HEK293 (cell line): ENCODE data around the gene ZNF747.
A peak's percentile ranks its signal among the peaks of the same experiment; 100 is the strongest.

ENCODE experiments used
- GLIS2 ChIP-seq: fragments of 450-650 bp; formaldehyde crosslinking; IDR thresholded peaks from 2 replicates; pipeline ENCODE4 v1.5.1; 2016; ENCODE audit warnings: missing biosample characterization, missing genetic modification characterization
- HOXC10 ChIP-seq: sonication (generic); formaldehyde crosslinking; IDR thresholded peaks from 2 replicates; pipeline ENCODE4 v1.8.1; 2023; ENCODE audit warnings: mild to moderate bottlenecking, missing genetic modification reagents
- KLF7 ChIP-seq: fragments of 450-650 bp; formaldehyde crosslinking; IDR thresholded peaks from 2 replicates; pipeline ENCODE4 v1.5.1; 2016; ENCODE audit warnings: missing biosample characterization, missing genetic modification characterization, borderline replicate concordance
- KLF8 ChIP-seq: fragments of 450-650 bp; formaldehyde crosslinking; IDR thresholded peaks from 2 replicates; pipeline ENCODE4 v1.5.1; 2016; ENCODE audit warnings: missing biosample characterization, missing genetic modification characterization
- REPIN1 ChIP-seq: fragments of 450-650 bp; formaldehyde crosslinking; IDR thresholded peaks from 2 replicates; pipeline ENCODE4 v1.5.1; 2017; ENCODE audit warnings: missing biosample characterization, missing genetic modification characterization, low read depth
- SCRT1 ChIP-seq: fragments of 450-650 bp; formaldehyde crosslinking; IDR thresholded peaks from 2 replicates; pipeline ENCODE4 v1.5.1; 2016; ENCODE audit warnings: missing biosample characterization, missing genetic modification characterization, borderline replicate concordance
- SP2 ChIP-seq: fragments of 450-650 bp; formaldehyde crosslinking; IDR thresholded peaks from 2 replicates; pipeline ENCODE4 v1.5.1; 2016; ENCODE audit warnings: missing biosample characterization, missing genetic modification characterization
- TRIM28 ChIP-seq: IDR thresholded peaks from 2 replicates; pipeline ENCODE4 v1.6.1; 2011; ENCODE audit warnings: low read length, control low read depth, borderline replicate concordance
- YY2 ChIP-seq: fragments of 450-650 bp; formaldehyde crosslinking; IDR thresholded peaks from 2 replicates; pipeline ENCODE4 v1.5.1; 2016; ENCODE audit warnings: missing biosample characterization, missing genetic modification characterization
- ZBTB17 ChIP-seq: fragments of 450-650 bp; formaldehyde crosslinking; IDR thresholded peaks from 2 replicates; pipeline ENCODE4 v1.5.1; 2016; ENCODE audit warnings: missing biosample characterization, missing genetic modification characterization
- ZBTB7A ChIP-seq: fragments of 450-650 bp; formaldehyde crosslinking; IDR thresholded peaks from 2 replicates; pipeline ENCODE4 v1.5.1; 2016; ENCODE audit warnings: low read depth, missing biosample characterization, missing genetic modification characterization
- ZEB2 ChIP-seq: fragments of 450-650 bp; formaldehyde crosslinking; IDR thresholded peaks from 2 replicates; pipeline ENCODE4 v1.5.1; 2016; ENCODE audit warnings: missing biosample characterization, missing genetic modification characterization
- ZNF16 ChIP-seq: fragments of 450-650 bp; formaldehyde crosslinking; IDR thresholded peaks from 2 replicates; pipeline ENCODE4 v1.5.1; 2016; ENCODE audit warnings: low read depth, missing biosample characterization, missing genetic modification characterization
- ZNF211 ChIP-seq: fragments of 450-650 bp; formaldehyde crosslinking; IDR thresholded peaks from 2 replicates; pipeline ENCODE4 v1.5.1; 2016; ENCODE audit warnings: low read depth, missing biosample characterization, missing genetic modification characterization
- ZNF221 ChIP-seq: fragments of 450-650 bp; formaldehyde crosslinking; IDR thresholded peaks from 2 replicates; pipeline ENCODE4 v1.5.1; 2017; ENCODE audit warnings: missing biosample characterization, missing genetic modification characterization, borderline replicate concordance
- ZNF24 ChIP-seq: fragments of 450-650 bp; formaldehyde crosslinking; IDR thresholded peaks from 2 replicates; pipeline ENCODE4 v1.5.1; 2016; ENCODE audit warnings: missing biosample characterization, missing genetic modification characterization
- ZNF366 ChIP-seq: fragments of 450-650 bp; formaldehyde crosslinking; conservative IDR thresholded peaks from 2 replicates; pipeline ENCODE4 v1.5.1; 2016; ENCODE audit warnings: missing biosample characterization, missing genetic modification characterization
- ZNF501 ChIP-seq: fragments of 450-650 bp; formaldehyde crosslinking; IDR thresholded peaks from 2 replicates; pipeline ENCODE4 v1.5.1; 2016; ENCODE audit warnings: missing biosample characterization, missing genetic modification characterization
- ZNF560 ChIP-seq: fragments of 450-650 bp; formaldehyde crosslinking; IDR thresholded peaks from 2 replicates; pipeline ENCODE4 v1.5.1; 2017; ENCODE audit warnings: missing biosample characterization, missing genetic modification characterization, borderline replicate concordance
- ZNF561 ChIP-seq: fragments of 450-650 bp; IDR thresholded peaks from 2 replicates; pipeline ENCODE4 v1.5.1; 2018; ENCODE audit warnings: missing biosample characterization, missing genetic modification characterization, borderline replicate concordance
- ZNF777 ChIP-seq: fragments of 450-650 bp; formaldehyde crosslinking; IDR thresholded peaks from 2 replicates; pipeline ENCODE4 v1.5.1; 2017; ENCODE audit warnings: missing biosample characterization, missing genetic modification characterization, borderline replicate concordance
- ZSCAN30 ChIP-seq: fragments of 450-650 bp; IDR thresholded peaks from 2 replicates; pipeline ENCODE4 v1.5.1; 2018; ENCODE audit warnings: missing biosample characterization, mild to moderate bottlenecking, missing genetic modification characterization, moderate library complexity
- TF ChIP-seq, protein P1 (sequence below): fragments of 450-650 bp; formaldehyde crosslinking; IDR thresholded peaks from 2 replicates; pipeline ENCODE4 v1.5.1; 2016; ENCODE audit warnings: missing biosample characterization, missing genetic modification characterization, low read depth
- TF ChIP-seq, protein P2 (sequence below): fragments of 450-650 bp; formaldehyde crosslinking; optimal IDR thresholded peaks from 2 replicates; pipeline ENCODE3; 2016; ENCODE audit warnings: missing biosample characterization, mild to moderate bottlenecking, missing genetic modification characterization
- TF ChIP-seq, protein P3 (sequence below): fragments of 450-650 bp; formaldehyde crosslinking; IDR thresholded peaks from 2 replicates; pipeline ENCODE4 v1.5.1; 2016; ENCODE audit warnings: missing biosample characterization, missing genetic modification characterization
- TF ChIP-seq, protein P4 (sequence below): fragments of 450-650 bp; formaldehyde crosslinking; conservative IDR thresholded peaks from 2 replicates; pipeline ENCODE4 v1.5.1; 2016; ENCODE audit warnings: low read depth, missing biosample characterization, missing genetic modification characterization

ZNF747 gene

DNA sequence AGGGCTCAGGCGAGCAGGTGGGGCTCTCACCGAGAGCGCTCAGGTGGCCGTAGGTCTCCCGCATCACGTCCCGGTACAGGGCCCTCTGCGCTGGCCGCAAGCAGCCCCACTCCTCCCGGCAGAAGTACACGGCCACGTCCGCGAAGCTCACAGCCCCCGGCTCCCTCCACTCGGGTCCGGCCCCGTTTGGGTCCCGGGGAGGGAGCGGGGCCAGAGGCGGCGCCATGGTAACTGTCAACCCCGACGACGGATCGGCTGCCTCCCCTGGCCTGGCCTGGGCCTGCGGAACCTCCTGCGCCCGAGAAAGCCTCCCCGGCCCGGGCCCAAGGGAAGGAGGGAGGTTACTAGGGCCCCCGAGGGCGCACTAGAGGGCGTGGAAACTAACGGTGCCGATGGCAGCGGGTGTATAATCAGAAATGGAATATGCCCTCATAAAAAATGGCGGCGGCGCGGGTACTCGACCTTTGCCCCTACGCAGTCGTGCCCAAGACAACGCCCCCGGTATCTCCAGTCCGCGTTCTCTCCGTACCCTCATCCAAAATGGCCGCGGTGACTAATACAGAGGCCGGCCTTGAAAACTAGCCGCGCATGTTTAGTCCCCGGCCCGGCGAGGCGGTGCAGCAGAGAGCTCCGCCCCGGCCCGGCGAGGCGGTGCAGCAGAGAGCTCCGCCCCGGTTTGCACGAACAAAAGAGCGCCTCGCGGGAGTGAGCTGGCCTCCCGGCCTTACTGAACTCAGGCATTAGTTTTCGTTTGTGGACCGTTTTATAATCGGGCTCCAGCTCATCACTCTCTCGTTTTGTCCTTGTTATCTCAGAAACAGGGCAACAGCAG is 23.5 kb upstream of the ZNF747 start, which contains the start of gene ZNF764 (continued):
- TF ChIP-seq ZNF211 (tag by site-specific recombination) = no peak
- peak; percentile 89 for TF ChIP-seq ZNF561 (tag by site-specific recombination)
- peak; percentile 82 for TF ChIP-seq TRIM28
- TF ChIP-seq REPIN1 (tag by site-specific recombination) = peak; percentile 50; the same call in 1 of the 2 replicates
- TF ChIP-seq HOXC10 (CRISPR knock-in tag) = no peak
- TF ChIP-seq, protein P1, sequence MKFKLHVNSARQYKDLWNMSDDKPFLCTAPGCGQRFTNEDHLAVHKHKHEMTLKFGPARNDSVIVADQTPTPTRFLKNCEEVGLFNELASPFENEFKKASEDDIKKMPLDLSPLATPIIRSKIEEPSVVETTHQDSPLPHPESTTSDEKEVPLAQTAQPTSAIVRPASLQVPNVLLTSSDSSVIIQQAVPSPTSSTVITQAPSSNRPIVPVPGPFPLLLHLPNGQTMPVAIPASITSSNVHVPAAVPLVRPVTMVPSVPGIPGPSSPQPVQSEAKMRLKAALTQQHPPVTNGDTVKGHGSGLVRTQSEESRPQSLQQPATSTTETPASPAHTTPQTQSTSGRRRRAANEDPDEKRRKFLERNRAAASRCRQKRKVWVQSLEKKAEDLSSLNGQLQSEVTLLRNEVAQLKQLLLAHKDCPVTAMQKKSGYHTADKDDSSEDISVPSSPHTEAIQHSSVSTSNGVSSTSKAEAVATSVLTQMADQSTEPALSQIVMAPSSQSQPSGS = no peak
- TF ChIP-seq YY2 (tag by site-specific recombination) = peak; percentile 91
- peak; percentile 84 for TF ChIP-seq ZNF24 (tag by site-specific recombination)
- TF ChIP-seq ZNF560 (tag by site-specific recombination) = no peak
- TF ChIP-seq ZBTB17 = peak; percentile 95
- TF ChIP-seq ZNF366 (tag by site-specific recombination) = peak; percentile 76
- TF ChIP-seq KLF8 = peak; percentile 96
- TF ChIP-seq, protein P2, sequence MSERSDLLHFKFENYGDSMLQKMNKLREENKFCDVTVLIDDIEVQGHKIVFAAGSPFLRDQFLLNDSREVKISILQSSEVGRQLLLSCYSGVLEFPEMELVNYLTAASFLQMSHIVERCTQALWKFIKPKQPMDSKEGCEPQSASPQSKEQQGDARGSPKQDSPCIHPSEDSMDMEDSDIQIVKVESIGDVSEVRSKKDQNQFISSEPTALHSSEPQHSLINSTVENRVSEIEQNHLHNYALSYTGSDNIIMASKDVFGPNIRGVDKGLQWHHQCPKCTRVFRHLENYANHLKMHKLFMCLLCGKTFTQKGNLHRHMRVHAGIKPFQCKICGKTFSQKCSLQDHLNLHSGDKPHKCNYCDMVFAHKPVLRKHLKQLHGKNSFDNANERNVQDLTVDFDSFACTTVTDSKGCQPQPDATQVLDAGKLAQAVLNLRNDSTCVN = peak; percentile 93
- TF ChIP-seq, protein P3, sequence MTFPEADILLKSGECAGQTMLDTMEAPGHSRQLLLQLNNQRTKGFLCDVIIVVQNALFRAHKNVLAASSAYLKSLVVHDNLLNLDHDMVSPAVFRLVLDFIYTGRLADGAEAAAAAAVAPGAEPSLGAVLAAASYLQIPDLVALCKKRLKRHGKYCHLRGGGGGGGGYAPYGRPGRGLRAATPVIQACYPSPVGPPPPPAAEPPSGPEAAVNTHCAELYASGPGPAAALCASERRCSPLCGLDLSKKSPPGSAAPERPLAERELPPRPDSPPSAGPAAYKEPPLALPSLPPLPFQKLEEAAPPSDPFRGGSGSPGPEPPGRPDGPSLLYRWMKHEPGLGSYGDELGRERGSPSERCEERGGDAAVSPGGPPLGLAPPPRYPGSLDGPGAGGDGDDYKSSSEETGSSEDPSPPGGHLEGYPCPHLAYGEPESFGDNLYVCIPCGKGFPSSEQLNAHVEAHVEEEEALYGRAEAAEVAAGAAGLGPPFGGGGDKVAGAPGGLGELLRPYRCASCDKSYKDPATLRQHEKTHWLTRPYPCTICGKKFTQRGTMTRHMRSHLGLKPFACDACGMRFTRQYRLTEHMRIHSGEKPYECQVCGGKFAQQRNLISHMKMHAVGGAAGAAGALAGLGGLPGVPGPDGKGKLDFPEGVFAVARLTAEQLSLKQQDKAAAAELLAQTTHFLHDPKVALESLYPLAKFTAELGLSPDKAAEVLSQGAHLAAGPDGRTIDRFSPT (tag by site-specific recombination) = peak; percentile 99; the same call in 1 of the 2 replicates
- TF ChIP-seq ZBTB7A (tag by site-specific recombination) = peak; percentile 87
- TF ChIP-seq ZEB2 (tag by site-specific recombination) = peak; percentile 99
- TF ChIP-seq SP2 (tag by site-specific recombination) = peak; percentile 98
- peak; percentile 68 for TF ChIP-seq ZNF501 (tag by site-specific recombination)
- peak; percentile 91 for TF ChIP-seq GLIS2 (tag by site-specific recombination)
- TF ChIP-seq KLF7 (tag by site-specific recombination) = peak; percentile 88
- TF ChIP-seq ZSCAN30 (tag by site-specific recombination) = peak; percentile 79
- TF ChIP-seq ZNF221 (tag by site-specific recombination) = no peak
- no peak for TF ChIP-seq SCRT1 (tag by site-specific recombination)
- TF ChIP-seq ZNF777 (tag by site-specific recombination) = peak; percentile 95
- TF ChIP-seq, protein P4, sequence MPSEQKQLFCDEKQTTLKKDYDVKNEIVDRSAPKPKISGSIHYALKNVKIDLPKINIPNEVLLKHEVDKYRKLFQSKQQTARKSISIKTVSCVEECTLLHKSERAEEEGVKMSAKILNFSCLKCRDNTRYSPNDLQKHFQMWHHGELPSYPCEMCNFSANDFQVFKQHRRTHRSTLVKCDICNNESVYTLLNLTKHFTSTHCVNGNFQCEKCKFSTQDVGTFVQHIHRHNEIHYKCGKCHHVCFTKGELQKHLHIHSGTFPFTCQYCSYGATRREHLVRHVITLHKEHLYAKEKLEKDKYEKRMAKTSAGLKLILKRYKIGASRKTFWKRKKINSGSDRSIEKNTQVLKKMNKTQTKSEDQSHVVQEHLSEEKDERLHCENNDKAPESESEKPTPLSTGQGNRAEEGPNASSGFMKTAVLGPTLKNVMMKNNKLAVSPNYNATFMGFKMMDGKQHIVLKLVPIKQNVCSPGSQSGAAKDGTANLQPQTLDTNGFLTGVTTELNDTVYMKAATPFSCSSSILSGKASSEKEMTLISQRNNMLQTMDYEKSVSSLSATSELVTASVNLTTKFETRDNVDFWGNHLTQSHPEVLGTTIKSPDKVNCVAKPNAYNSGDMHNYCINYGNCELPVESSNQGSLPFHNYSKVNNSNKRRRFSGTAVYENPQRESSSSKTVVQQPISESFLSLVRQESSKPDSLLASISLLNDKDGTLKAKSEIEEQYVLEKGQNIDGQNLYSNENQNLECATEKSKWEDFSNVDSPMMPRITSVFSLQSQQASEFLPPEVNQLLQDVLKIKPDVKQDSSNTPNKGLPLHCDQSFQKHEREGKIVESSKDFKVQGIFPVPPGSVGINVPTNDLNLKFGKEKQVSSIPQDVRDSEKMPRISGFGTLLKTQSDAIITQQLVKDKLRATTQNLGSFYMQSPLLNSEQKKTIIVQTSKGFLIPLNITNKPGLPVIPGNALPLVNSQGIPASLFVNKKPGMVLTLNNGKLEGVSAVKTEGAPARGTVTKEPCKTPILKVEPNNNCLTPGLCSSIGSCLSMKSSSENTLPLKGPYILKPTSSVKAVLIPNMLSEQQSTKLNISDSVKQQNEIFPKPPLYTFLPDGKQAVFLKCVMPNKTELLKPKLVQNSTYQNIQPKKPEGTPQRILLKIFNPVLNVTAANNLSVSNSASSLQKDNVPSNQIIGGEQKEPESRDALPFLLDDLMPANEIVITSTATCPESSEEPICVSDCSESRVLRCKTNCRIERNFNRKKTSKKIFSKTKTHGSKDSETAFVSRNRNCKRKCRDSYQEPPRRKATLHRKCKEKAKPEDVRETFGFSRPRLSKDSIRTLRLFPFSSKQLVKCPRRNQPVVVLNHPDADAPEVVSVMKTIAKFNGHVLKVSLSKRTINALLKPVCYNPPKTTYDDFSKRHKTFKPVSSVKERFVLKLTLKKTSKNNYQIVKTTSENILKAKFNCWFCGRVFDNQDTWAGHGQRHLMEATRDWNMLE (tag by site-specific recombination) = peak; percentile 71
- no peak for TF ChIP-seq ZNF16 (tag by site-specific recombination)
